MM.1S (cell line): ENCODE results near the gene DNASE1L2.

ENCODE experiments used
- DNase-seq: peaks from one replicate; pipeline ENCODE4 v3.0.0-alpha.2; 2015
- H2AFZ ChIP-seq: fragments of 300-600 bp; sonication (generic); 2 replicates; pipeline ENCODE4 v1.6.0; 2016; ENCODE audit warnings: antibody characterized with exemption, low read length
- H3F3A ChIP-seq: fragments of 300-600 bp; sonication (generic); 2 replicates; pipeline ENCODE4 v1.6.1; 2016; ENCODE audit warnings: mild to moderate bottlenecking, antibody characterized with exemption, low read length, moderate library complexity, mixed read lengths; ENCODE audit not compliant: insufficient read depth
- H3K27ac ChIP-seq: fragments of 300-600 bp; sonication (generic); 2 replicates; pipeline ENCODE4 v1.5.1; 2016; ENCODE audit warnings: mild to moderate bottlenecking, low read length
- H3K27me3 ChIP-seq: fragments of 300-600 bp; sonication (generic); replicated peaks from 2 replicates; pipeline ENCODE4 v1.6.0; 2016; ENCODE audit warnings: low read length; ENCODE audit not compliant: insufficient read depth
- H3K36me3 ChIP-seq: fragments of 300-600 bp; sonication (generic); replicated peaks from 2 replicates; pipeline ENCODE4 v1.6.1; 2016; ENCODE audit warnings: mild to moderate bottlenecking, low read length, mixed read lengths; ENCODE audit not compliant: insufficient read depth
- H3K4me1 ChIP-seq: fragments of 300-600 bp; sonication (generic); 2 replicates; pipeline ENCODE4 v1.6.1; 2016; ENCODE audit warnings: low read length, mixed read lengths
- H3K4me2 ChIP-seq: fragments of 300-600 bp; sonication (generic); 2 replicates; pipeline ENCODE4 v1.6.0; 2016; ENCODE audit warnings: low read depth, low read length
- H3K4me3 ChIP-seq: fragments of 300-600 bp; sonication (generic); 2 replicates; pipeline ENCODE4 v1.5.1; 2016; ENCODE audit warnings: low read length, mixed read lengths
- H3K79me2 ChIP-seq: fragments of 300-600 bp; sonication (generic); 2 replicates; pipeline ENCODE4 v1.6.1; 2016; ENCODE audit warnings: mixed run types, low read length, mixed read lengths
- H3K9ac ChIP-seq: fragments of 300-600 bp; sonication (generic); 2 replicates; pipeline ENCODE4 v1.6.1; 2016; ENCODE audit warnings: low read length, mixed read lengths
- H3K9me2 ChIP-seq: fragments of 300-600 bp; sonication (generic); replicated peaks from 2 replicates; pipeline ENCODE4 v1.6.1; 2016; ENCODE audit warnings: mild to moderate bottlenecking, low read length, mixed read lengths; ENCODE audit not compliant: insufficient read depth
- H3K9me3 ChIP-seq: fragments of 300-600 bp; sonication (generic); replicated peaks from 2 replicates; pipeline ENCODE4 v1.6.1; 2016; ENCODE audit warnings: mild to moderate bottlenecking, low read length, mixed read lengths; ENCODE audit not compliant: insufficient read depth
- H4K20me1 ChIP-seq: fragments of 300-600 bp; sonication (generic); 2 replicates; pipeline ENCODE4 v1.6.1; 2016; ENCODE audit warnings: mild to moderate bottlenecking, low read length, moderate library complexity, mixed read lengths; ENCODE audit not compliant: insufficient read depth
- EZH2 ChIP-seq: fragments of 300-600 bp; sonication (generic); optimal IDR thresholded peaks from 2 replicates; pipeline ENCODE3; 2017; ENCODE audit warnings: low read depth, mild to moderate bottlenecking, antibody characterized with exemption, low read length, mixed read lengths
- EZH2phosphoT487 ChIP-seq: fragments of 300-600 bp; sonication (generic); IDR thresholded peaks from 2 replicates; pipeline ENCODE4 v1.6.1; 2018; ENCODE audit warnings: antibody characterized with exemption, low read length
- TF ChIP-seq, protein P1 (sequence below): fragments of 300-600 bp; sonication (generic); IDR thresholded peaks from 2 replicates; pipeline ENCODE4 v1.5.1; 2016; ENCODE audit warnings: antibody characterized with exemption, low read length, mixed read lengths

The DNASE1L2 gene

DNA sequence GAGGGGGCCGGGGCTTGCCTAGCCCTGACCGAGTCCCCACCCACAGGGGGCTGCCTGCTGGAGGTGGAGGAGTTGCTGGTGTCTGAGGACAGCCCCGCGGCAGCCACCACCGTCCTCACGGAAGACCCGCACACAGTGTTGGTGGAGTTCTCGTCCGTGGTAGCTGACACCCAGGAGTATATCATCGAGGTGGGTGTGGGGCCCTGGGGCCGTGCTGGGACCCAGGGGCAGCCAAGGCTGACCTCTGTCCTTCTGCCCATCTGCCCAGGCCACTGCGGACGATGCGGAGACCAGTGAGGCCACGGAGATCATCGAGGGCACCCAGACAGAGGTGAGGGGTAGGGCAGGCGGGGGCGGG is 1.5 kb upstream of the DNASE1L2 start:
- H3K4me1 ChIP-seq = no peaks in the 10 kb centered on the region
- H3K4me3 ChIP-seq = no peak overlapping the region
- DNase-seq = no peak
- H3K9me2 ChIP-seq = no peaks in the 10 kb centered on the region
- no peak overlapping the region for H2AFZ ChIP-seq
- H3K36me3 ChIP-seq = no peaks in the 10 kb centered on the region
- H3F3A ChIP-seq = no peaks in the 10 kb centered on the region
- H3K4me2 ChIP-seq = no peak overlapping the region
- no peaks in the 10 kb centered on the region; the same call in 1 of the 2 replicates for H3K27me3 ChIP-seq
- H3K79me2 ChIP-seq = no peaks in the 10 kb centered on the region
- no peaks in the 10 kb centered on the region for H4K20me1 ChIP-seq
- H3K9ac ChIP-seq = no peak overlapping the region
- TF ChIP-seq, protein P1, sequence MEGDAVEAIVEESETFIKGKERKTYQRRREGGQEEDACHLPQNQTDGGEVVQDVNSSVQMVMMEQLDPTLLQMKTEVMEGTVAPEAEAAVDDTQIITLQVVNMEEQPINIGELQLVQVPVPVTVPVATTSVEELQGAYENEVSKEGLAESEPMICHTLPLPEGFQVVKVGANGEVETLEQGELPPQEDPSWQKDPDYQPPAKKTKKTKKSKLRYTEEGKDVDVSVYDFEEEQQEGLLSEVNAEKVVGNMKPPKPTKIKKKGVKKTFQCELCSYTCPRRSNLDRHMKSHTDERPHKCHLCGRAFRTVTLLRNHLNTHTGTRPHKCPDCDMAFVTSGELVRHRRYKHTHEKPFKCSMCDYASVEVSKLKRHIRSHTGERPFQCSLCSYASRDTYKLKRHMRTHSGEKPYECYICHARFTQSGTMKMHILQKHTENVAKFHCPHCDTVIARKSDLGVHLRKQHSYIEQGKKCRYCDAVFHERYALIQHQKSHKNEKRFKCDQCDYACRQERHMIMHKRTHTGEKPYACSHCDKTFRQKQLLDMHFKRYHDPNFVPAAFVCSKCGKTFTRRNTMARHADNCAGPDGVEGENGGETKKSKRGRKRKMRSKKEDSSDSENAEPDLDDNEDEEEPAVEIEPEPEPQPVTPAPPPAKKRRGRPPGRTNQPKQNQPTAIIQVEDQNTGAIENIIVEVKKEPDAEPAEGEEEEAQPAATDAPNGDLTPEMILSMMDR = no peak
- TF ChIP-seq EZH2 (no peak), EZH2phosphoT487 (no peak)
- H3K27ac ChIP-seq = no peak overlapping the region
- no peaks in the 10 kb centered on the region for H3K9me3 ChIP-seq

DNA sequence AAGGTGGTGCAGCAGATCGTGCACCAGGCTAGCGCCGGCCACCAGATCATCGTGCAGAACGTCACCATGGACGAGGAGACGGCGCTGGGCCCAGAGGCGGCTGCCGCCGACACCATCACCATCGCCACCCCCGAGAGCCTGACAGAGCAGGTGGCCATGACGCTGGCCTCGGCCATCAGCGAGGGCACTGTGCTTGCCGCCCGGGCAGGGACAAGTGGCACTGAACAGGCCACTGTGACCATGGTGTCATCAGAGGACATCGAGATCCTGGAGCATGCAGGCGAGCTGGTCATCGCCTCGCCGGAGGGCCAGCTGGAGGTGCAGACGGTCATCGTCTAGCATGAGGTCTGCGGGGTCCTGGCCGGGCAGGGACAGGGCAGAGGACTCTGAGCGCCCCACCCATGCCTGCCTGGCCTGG is 1.0 kb upstream of the DNASE1L2 start:
- H3F3A ChIP-seq = no peaks in the 10 kb centered on the region
- no peak overlapping the region for H3K9ac ChIP-seq
- DNase-seq = no peak
- H3K79me2 ChIP-seq = no peaks in the 10 kb centered on the region
- TF ChIP-seq, protein P1 = no peak
- TF ChIP-seq EZH2 (no peak), EZH2phosphoT487 (no peak)
- H3K36me3 ChIP-seq = no peaks in the 10 kb centered on the region
- H3K9me2 ChIP-seq = no peaks in the 10 kb centered on the region
- H3K9me3 ChIP-seq = no peaks in the 10 kb centered on the region
- H3K4me1 ChIP-seq = no peaks in the 10 kb centered on the region
- no peak overlapping the region for H3K4me2 ChIP-seq
- H3K27ac ChIP-seq = no peak overlapping the region
- H4K20me1 ChIP-seq = no peaks in the 10 kb centered on the region
- H3K4me3 ChIP-seq = no peak overlapping the region
- H2AFZ ChIP-seq = no peak overlapping the region
- H3K27me3 ChIP-seq = no peaks in the 10 kb centered on the region; the same call in 1 of the 2 replicates

DNA sequence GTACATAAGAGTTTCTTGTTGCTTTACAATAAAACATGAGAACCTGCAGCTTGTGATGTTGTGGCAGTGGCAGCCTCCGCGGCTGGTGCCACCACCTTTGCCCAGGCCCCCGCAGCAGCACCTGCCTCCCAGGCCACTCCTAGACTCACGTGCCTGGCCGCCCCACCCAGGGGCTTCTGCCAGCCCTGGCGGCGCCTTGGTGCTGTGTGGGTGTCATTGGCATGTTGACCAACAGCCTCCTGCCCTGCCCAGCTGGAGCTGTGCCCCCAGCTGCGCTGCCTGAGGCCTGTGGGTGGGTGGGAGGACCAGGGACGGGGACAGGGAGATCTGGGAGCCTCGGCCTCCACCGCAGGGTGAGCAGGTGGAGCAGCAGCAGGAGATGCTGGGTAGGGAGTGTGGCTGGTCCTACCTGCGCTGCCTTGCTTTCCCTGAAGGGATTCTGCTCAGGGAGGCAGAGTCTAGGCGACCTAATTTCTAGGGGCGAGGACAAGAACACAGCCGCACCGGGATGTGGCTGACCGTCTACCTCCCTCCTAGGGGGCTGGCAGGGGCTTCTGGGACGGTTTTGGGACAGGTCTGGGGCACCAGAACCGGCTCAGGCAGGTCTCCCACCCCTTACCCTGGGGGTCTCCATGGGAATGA is 428 bp upstream of the DNASE1L2 start:
- Histone ChIP-seq H3K4me2 (no peak overlapping the region), H3K4me3 (no peak overlapping the region), H3K9me3 (no peaks in the 10 kb centered on the region), H3K79me2 (no peaks in the 10 kb centered on the region), H3K9ac (no peak overlapping the region), H4K20me1 (no peaks in the 10 kb centered on the region), H3F3A (no peaks in the 10 kb centered on the region), H3K9me2 (no peaks in the 10 kb centered on the region), H2AFZ (no peak overlapping the region), H3K27me3 (no peaks in the 10 kb centered on the region; the same call in 1 of the 2 replicates), H3K27ac (no peak overlapping the region), H3K4me1 (no peaks in the 10 kb centered on the region), H3K36me3 (no peaks in the 10 kb centered on the region)
- DNase-seq = no peak
- TF ChIP-seq EZH2 (no peak), EZH2phosphoT487 (no peak)
- TF ChIP-seq, protein P1 = no peak
